HG03064 (cell line): ENCODE results near the gene PTPRQ.

Experiments
- ATAC-seq: cut with Tn5 transposase; IDR thresholded peaks from one replicate; pipeline ENCODE4 v1.9.1; 2021; ENCODE audit warnings: low read depth; ENCODE audit not compliant: unreplicated experiment

Gene PTPRQ

GRCh38 chr12:80717856-80718255, 273.8 kb downstream of the PTPRQ start:
- ATAC-seq, result no peak

- no peak for ATAC-seq
Measured at GRCh38 chr12:80720516-80720915, 276.5 kb downstream of the PTPRQ start.

- no peak for ATAC-seq
Measured at GRCh38 chr12:80721326-80721725, 277.3 kb downstream of the PTPRQ start.
